ENCODE measurements around the gene BCCIP.

BCCIP gene

DNA sequence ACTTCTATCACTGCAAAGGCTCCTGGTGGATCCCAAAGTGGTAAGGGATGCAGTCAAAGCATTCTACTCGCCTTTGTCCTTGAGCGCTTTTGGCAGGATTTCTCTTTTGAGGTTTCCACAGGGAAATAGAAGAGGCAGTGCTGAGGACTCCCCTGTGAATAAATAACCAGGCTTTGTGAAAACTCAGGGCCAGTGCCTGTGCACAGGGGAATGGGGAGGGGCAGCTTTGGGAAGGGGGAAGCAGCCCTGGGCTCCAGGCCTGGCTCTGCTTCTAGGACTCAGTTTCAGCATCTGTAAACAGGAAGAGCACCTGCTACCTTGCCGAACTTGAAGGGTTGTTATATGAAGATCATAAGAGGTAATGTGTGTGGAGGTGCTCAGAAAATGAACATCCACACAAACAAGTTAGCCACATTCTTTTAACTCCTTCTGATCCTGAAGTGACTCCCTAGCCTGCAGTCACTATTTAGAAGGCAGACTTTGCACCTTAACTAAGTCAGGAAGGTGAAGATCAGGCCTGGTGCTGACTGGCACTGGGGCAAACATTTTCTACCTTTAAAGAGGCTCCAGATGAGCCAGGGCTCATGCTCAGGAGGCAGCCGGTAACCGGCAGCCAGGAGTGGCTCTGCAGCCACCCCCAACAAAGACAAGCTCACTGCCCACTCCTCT lies 25.2 kb upstream of the BCCIP start:
- no peak for DNase-seq

DNA sequence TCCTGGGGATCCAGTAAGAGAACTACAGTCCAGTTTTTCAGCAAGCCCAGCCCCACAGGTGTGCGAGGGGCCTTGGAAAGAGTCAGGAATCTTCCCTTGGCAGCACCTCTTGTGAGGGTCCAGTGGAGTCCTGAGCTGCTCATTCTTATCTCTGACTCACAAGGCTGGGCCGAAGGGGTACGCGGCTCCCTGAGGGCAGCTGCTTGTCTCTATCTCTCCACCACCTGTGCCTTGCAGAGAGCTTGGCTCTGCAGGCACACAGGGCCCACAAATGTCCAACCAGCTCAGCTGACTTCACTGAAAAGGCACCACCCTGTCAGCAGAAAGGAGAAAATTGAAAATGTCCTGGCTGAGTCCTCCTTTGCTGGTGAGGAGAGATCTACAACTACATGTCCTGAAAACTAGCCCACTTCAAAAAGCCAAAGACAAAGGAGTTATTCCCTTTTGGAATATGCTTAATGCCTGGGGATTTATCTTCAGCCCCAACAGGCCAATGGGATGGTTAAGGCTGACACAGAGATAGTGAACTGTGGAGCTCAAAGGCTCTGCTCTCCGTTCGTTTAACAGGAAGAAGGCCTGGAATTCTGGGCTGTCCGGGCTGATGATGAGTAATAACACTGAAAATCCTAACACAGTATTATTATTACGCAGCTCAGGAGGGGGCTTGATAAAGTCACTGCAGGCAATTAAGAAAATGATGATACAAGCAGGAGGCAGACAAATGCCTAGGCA lies 23.7 kb upstream of the BCCIP start:
- DNase-seq: no peak

DNA sequence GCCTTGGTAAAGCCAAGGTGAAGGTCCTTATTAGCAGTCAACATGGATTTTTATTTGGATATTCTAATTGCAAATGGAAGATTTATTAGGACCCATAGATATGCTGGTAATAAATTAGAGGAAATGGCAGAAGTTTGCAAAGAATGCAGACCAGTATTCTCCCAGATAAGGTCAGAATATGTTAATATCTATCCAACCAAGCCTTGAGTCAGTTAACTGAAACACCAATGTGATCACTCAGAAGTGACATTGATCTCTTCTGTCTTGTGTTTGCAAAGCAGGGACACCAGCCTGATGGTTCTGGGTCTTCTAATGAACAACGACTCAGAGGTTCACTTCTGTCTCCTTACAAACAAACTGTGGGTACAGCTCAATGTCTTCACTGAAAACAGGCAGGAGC lies 21.8 kb upstream of the BCCIP start:
- DNase-seq: no peak

GRCh38 chr10:125802131-125802530 lies 21.2 kb upstream of the BCCIP start:
- DNase-seq: no peak

DNA sequence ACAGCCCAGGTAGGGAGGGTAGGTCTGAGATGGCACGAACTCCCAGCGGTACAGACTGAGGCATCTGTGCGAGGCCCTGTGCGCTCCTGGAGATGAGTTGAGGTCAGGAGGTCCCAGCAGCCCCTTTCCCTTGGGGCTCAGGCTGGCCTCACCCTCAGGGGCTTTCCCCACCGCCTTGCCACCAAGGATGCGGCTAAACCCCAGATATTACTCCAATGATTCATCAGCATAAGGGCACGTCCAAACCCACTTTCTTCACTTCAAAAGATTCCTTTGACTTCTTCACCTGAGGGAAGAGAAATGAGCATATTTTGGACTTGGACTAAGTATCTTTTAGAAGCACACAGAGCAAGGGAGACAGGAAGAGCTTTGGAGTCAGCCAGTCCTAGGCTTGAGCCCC lies 20.6 kb upstream of the BCCIP start:
- no peak for DNase-seq

DNA sequence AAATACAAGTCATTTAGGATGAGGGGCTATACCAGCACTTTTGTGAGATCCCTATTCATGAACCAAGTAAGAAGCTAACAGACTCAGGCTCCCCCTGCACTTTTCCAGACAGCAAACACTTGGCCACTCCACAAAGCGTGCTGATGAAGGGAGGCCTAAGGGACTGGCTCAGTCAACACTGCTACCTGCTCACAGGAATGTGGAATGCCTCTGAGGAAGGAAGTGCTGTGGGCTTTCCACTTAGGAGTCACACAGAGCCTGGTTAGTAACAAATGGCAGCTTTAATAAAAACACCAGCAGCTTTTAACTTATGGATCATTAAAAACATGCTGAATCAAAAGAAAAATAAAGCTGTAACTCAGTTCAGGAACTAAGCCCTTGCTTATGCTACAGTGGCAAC lies 15.3 kb upstream of the BCCIP start:
- no peak for DNase-seq

- no peak for DNase-seq
Measured at GRCh38 chr10:125811251-125811650, 12.1 kb upstream of the BCCIP start.

- DNase-seq: no peak
Measured at GRCh38 chr10:125812128-125812750, 11.1 kb upstream of the BCCIP start.

- no peak for DNase-seq
Measured at GRCh38 chr10:125815764-125816163, 7.6 kb upstream of the BCCIP start.

DNA sequence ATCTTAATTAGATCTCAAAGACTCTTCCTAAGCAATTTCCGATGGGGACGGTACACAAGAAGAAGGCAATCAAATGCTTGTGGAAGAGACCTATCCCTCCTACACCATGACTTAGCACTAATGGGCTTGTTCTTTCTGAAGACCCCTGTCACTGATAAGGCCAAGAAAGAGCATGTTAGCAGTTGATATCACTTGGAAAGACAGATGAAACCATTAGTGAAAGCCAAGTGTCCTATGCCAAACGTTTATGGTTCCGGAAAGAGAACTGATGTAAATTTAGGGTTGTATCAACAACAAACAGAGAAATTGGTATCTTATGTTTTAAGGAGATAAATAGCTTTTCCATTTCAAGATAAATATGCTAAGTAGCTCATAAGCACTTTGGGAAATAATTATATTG lies 6.8 kb upstream of the BCCIP start:
- no peak for DNase-seq

- no peak for DNase-seq
Measured at GRCh38 chr10:125817337-125817946, 5.9 kb upstream of the BCCIP start.

DNA sequence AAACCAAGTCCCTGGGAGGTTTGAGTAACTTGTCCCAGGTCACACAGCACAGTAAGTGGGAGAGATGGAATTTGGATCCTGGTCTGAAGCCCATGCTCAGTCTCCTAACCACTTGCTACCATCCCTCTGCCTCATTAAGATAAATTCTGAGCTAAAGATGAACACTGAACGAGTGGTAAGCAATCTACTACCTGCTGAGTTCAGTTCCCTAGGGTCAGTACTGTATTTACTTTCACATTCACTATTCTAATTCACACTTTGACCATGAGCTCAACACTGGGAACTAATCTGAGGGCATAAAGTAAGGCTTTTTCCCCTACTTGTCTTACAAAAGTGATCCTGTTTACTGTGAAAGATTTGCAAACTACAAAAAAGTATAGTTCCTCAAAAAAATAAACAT lies 2.6 kb upstream of the BCCIP start:
- no peak for DNase-seq

DNA sequence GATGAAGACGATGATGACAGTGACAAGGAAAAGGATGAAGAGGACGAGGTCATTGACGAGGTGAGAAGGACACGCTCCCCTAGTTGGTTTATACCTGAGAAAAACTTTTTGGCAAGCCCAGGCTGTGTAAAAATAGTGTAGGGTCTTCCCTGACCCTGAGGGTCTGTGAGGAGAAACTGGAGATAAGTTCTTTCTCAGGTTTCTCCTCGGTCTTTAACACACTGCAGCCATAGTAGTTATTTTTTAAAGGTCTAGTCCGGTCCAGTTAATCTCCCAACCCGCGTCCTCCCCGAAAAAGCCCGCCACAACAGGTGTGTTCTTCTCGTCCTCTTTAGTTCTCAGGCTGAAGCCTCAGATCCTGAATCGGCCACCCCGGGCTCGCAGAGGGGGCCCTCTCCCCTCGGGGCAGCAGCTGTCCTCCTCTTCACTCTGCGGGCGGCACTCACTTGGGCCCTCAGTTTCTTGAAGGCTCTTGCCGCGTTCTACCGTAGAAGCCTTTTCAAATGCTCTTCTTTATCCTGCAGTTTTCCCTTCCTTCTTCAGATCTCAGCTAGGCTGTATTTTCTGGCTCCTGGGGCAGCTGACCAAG lies 411 bp downstream of the BCCIP start:
- no peak for DNase-seq

GRCh38 chr10:125824736-125825135 lies 1.4 kb downstream of the BCCIP start:
- no peak for DNase-seq

DNA sequence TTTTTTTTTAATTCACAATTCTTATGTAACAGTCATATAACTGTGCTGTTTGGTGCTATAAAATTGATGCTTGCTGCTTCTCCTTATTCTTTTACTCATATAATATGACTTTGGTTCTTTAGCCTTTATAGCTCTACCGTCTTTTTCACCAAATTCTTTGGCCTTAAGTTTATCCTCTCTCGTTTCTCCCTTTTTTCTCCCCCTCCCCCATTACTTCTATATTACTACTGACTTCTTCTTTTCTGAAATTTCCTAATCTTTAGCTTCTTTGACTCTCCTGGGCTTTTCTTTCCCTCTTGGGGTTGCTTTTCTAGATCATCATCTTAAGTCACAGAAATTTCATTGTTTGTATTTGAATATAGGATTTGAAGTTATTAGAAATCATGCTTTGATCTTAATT lies 3.8 kb downstream of the BCCIP start:
- DNase-seq: no peak

DNA sequence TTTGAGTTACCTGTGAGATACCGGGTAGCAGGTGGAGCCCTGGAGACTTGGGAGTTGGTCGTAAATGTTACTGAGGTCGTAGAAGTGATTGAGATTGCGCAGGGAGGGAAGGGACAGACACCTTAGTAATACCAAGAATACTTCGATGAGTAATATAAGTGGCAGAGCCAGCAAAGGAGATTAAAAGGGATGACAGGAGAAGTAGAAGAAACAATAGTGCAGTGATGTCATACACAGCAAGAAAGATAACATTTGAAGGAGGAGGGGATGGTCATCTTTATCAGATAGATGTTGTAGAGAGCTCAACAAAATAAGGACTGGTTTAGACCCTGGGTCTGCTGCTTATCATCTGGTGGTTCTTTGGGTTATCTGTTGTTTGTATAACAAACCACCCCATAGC lies 5.0 kb downstream of the BCCIP start:
- no peak for DNase-seq

- no peak for DNase-seq
Measured at GRCh38 chr10:125836746-125837145, 13.4 kb downstream of the BCCIP start.

- no peak for DNase-seq
Measured at GRCh38 chr10:125838802-125839575, 15.6 kb downstream of the BCCIP start.

- DNase-seq: no peak
Measured at GRCh38 chr10:125840406-125840805, 17.1 kb downstream of the BCCIP start.

DNA sequence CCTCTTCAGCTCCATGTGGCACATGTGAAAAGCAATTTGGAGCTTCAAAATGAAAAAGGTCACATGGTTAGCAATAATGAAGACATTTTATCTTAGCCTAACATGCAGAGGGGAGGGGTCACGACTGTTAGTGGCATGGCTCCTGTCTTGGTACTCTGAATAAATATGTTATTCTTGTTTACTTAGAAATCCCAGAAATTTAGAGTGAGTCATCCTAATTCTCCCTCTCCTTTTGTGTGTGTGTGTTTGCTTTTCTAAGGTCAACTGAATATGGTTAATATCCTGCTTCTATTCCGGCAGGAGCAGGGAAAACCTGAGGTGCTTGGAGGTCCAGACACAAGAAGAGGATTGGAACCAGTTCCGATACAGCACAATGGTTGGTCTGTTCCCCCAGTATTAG lies 17.6 kb downstream of the BCCIP start:
- no peak for DNase-seq

- no peak for DNase-seq
Measured at GRCh38 chr10:125843603-125844329, 20.4 kb downstream of the BCCIP start.

DNA sequence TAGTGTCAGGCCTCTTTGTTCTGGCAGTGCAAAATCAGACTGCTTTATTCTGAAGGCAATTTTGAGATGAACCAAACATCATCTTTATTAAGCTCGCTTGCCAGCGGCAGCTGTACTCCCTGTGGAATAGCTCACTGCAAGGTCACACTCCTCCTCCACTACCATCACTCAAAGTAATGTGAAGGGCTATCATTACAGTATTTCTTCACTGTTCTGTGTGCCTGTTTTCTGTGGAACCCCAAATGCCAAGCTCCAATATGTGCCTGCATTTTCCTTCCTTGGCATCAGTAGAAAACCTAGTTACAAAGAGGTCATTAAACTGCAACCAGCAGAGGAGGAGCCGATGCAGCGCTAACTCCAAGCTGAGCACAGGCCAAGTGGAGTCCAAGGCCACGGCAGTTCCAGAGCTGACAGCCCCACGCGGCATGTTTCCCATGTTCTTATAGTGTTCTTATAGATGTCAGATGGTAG lies 21.4 kb downstream of the BCCIP start:
- no peak for DNase-seq

Data from activated CD4-positive, alpha-beta T cell treated with anti-CD3 and anti-CD28 coated beads, Interleukin-2, amount 50 U/mL, for 4 hours (primary cell).